ENCODE measurements around the gene CYP8B1. TPM values are rescaled to one million over a fixed set of nuclear protein-coding genes. Genes with fewer than 3 reads are reported as not detected.

The CYP8B1 gene
- total RNA-seq, 1 experiment from 2014 or later: not detected

DNA sequence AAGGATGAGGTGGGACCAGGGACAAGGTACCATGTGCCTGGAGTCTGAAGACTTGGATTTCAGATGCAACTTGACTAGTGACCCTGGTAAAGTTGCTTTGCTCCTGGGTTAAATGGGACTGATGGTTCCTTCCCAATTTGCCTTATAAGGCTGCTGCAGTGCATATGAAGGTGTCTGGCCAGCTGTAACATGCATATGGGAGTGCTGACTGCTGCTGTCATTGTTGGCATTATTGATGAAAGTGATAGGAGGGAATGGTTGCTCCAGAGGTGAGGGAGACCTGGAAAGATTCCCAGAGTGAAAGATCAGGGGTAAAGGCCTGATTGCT, 20.5 kb downstream of the CYP8B1 start:
- Histone ChIP-seq H3K36me3 (ENCODE audit: low read depth) (no peaks in the 10 kb centered on the region), H2AFZ (no peak overlapping the region), H3K4me1 (replicated peaks; ENCODE audit: insufficient read depth) (no peaks in the 10 kb centered on the region), H3K27me3 (ENCODE audit: insufficient read depth, low read depth) (no peaks in the 10 kb centered on the region), H3K9me2 (ENCODE audit: insufficient read depth) (no peaks in the 10 kb centered on the region), H3K27ac (no peak overlapping the region), H4K20me1 (ENCODE audit: insufficient read depth) (no peaks in the 10 kb centered on the region), H3K9me3 (ENCODE audit: insufficient read depth, low read depth) (no peaks in the 10 kb centered on the region), H3K4me3 (no peak overlapping the region), H3F3A (ENCODE audit: insufficient read depth, low read depth) (no peaks in the 10 kb centered on the region), H3K4me2 (no peak overlapping the region), H3K79me2 (ENCODE audit: low read depth) (no peaks in the 10 kb centered on the region)
- CTCF ChIA-PET: no interaction called here
- TF ChIP-seq EZH2 (IDR thresholded peaks at IDR 0.05; ENCODE audit: low read depth): no peak
- TF ChIP-seq CTCF (conservative IDR thresholded peaks at IDR 0.05): no peak
- BruUV-seq (replicated peaks): no TSS peak
- intact Hi-C loops (cut with micrococcal nuclease; ENCODE audit: unreplicated experiment): no loop called here
- DNase-seq: no peak
- POLR2A ChIA-PET (ENCODE audit: unreplicated experiment): no interaction called here

DNA sequence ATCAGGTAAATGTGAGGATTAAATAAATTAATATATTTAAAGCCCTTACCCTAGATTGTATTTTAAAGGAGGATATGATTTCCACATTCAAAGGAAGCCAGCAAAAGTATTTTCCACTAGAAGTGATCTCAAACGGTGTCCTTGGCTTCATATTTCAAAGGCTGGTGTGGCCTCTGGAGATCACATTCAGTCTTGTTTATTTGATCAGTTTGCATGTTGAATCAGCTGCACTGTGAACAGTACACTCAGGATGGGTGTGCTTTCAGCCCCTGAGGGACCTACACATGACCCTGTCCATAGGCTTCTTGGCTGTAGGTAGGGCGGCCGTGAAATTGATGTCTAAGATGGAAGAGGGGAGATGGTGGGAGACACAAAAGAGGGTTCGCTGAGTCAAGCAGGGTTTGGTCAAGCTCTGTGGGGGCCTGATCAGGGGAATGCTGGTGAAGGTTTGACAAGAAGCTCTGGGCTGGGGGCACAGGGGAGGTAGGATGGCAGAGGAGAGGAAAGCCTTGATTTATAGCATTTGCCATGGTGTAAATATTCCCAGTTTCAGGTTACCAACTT, 21.9 kb downstream of the CYP8B1 start:
- ChIA-PET POLR2A (ENCODE audit: unreplicated experiment) (no interaction called here), CTCF (no interaction called here)
- Histone ChIP-seq H3K27me3 (ENCODE audit: insufficient read depth, low read depth) (no peaks in the 10 kb centered on the region), H3K9me2 (ENCODE audit: insufficient read depth) (no peaks in the 10 kb centered on the region), H3F3A (ENCODE audit: insufficient read depth, low read depth) (no peaks in the 10 kb centered on the region), H3K4me3 (no peak overlapping the region), H3K27ac (no peak overlapping the region), H2AFZ (no peak overlapping the region), H3K9me3 (ENCODE audit: insufficient read depth, low read depth) (no peaks in the 10 kb centered on the region), H3K4me2 (no peak overlapping the region), H3K79me2 (ENCODE audit: low read depth) (no peaks in the 10 kb centered on the region), H3K36me3 (ENCODE audit: low read depth) (no peaks in the 10 kb centered on the region), H3K4me1 (replicated peaks; ENCODE audit: insufficient read depth) (no peaks in the 10 kb centered on the region), H4K20me1 (ENCODE audit: insufficient read depth) (no peaks in the 10 kb centered on the region)
- TF ChIP-seq CTCF (conservative IDR thresholded peaks at IDR 0.05) (no peak), EZH2 (IDR thresholded peaks at IDR 0.05; ENCODE audit: low read depth) (no peak)
- intact Hi-C loops (cut with micrococcal nuclease; ENCODE audit: unreplicated experiment): no loop called here
- no TSS peak for BruUV-seq (replicated peaks)
- DNase-seq: no peak

DNA sequence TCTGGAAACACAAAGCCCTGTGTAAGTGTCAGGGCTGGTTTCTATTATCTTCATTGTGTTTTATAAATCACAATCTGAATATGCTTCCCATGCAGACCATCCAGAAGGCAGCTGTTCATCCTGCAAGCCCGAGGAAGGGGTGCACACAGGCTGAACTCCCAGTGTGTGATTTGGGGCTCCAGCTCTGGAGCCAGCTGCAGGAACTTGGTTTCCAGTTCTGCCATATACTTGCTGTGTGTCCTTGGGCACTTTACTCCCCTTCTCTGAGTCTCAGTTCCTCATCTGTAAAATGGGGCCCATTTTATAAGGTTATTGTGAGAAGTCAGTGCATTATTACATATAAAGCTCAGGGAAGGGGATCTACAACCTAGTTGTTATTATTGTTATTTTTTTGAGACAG, 22.6 kb downstream of the CYP8B1 start:
- no peaks in the 10 kb centered on the region for H3K9me2 ChIP-seq (ENCODE audit: insufficient read depth)
- no peaks in the 10 kb centered on the region for H3K79me2 ChIP-seq (ENCODE audit: low read depth)
- DNase-seq: no peak
- ChIA-PET CTCF (no interaction called here), POLR2A (ENCODE audit: unreplicated experiment) (no interaction called here)
- H3K9me3 ChIP-seq (ENCODE audit: insufficient read depth, low read depth): no peaks in the 10 kb centered on the region
- intact Hi-C loops (cut with micrococcal nuclease; ENCODE audit: unreplicated experiment): no loop called here
- H3K4me1 ChIP-seq (replicated peaks; ENCODE audit: insufficient read depth): no peaks in the 10 kb centered on the region
- H3F3A ChIP-seq (ENCODE audit: insufficient read depth, low read depth): no peaks in the 10 kb centered on the region
- H3K27me3 ChIP-seq (ENCODE audit: insufficient read depth, low read depth): no peaks in the 10 kb centered on the region
- H2AFZ ChIP-seq: no peak overlapping the region
- BruUV-seq (replicated peaks): no TSS peak
- no peak overlapping the region for H3K27ac ChIP-seq
- no peak overlapping the region for H3K4me2 ChIP-seq
- no peak overlapping the region for H3K4me3 ChIP-seq
- H4K20me1 ChIP-seq (ENCODE audit: insufficient read depth): no peaks in the 10 kb centered on the region
- no peaks in the 10 kb centered on the region for H3K36me3 ChIP-seq (ENCODE audit: low read depth)
- TF ChIP-seq EZH2 (IDR thresholded peaks at IDR 0.05; ENCODE audit: low read depth) (no peak), CTCF (conservative IDR thresholded peaks at IDR 0.05) (no peak)

Measured in PC-9 (cell line).